HL-60 (cell line): Measurements from ENCODE around the gene BEND5.

ENCODE experiments used
- DNase-seq, 2 experiments: peaks; one replicate each; pipeline ENCODE4 v3.0.0-alpha.2; 2010 to 2020; ENCODE audit warnings: low read depth in 1 of 2, low spot score in 1 of 2
- H3K27ac ChIP-seq: fragments of 250-450 bp; sonication (Bioruptor Pico); replicated peaks from 2 replicates; pipeline ENCODE4 v1.5.1; 2020; ENCODE audit warnings: mild to moderate bottlenecking, moderate library complexity
- H3K27me3 ChIP-seq: fragments of 250-450 bp; sonication (Bioruptor Pico); 2 replicates; pipeline ENCODE4 v1.5.1; 2021; ENCODE audit warnings: mild to moderate bottlenecking, moderate library complexity; ENCODE audit not compliant: insufficient read depth, poor library complexity, severe bottlenecking
- H3K4me3 ChIP-seq: replicated peaks from 2 replicates; pipeline ENCODE4 v1.5.1; 2011; ENCODE audit warnings: mild to moderate bottlenecking, control low read depth, low read length; ENCODE audit not compliant: insufficient read depth
- CTCF ChIP-seq: IDR thresholded peaks from one replicate; pipeline ENCODE4 v1.5.1; 2011; ENCODE audit warnings: low read length, control low read depth, inconsistent platforms; ENCODE audit not compliant: insufficient read depth
- GABPA ChIP-seq: IDR thresholded peaks from 2 replicates; pipeline ENCODE4 v1.6.1; 2012; ENCODE audit warnings: low read depth
- POLR2AphosphoS5 ChIP-seq: IDR thresholded peaks from 2 replicates; pipeline ENCODE4 v1.6.1; 2012; ENCODE audit warnings: low read depth
- SPI1 ChIP-seq: IDR thresholded peaks from 2 replicates; pipeline ENCODE4 v1.6.1; 2012; ENCODE audit warnings: low read depth, mild to moderate bottlenecking, borderline replicate concordance
- TF ChIP-seq, protein P1 (sequence below): IDR thresholded peaks from 2 replicates; pipeline ENCODE4 v1.6.1; 2012; ENCODE audit warnings: low read depth; ENCODE audit not compliant: insufficient replicate concordance

The BEND5 gene

DNA sequence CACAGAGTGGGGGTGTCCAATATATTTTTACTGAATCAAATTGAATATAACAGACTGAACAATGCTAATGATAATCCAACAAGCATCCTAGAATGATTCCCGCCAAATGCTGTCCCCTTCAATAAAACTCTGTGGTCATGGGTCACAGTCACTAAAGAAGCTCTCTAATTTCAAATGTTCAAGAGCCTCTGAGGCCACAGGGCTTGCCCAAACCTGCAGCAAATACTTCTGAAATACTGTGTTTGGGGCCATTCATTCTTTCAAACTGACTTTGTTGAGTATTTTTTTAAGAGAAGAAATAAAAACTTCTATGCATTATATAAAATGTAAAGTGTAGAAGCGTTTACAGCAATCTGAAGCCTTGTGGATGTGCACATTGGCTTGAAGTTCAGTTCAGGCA lies 7.6 kb upstream of the BEND5 start:
- Histone ChIP-seq H3K27me3 (no peaks in the 10 kb centered on the region), H3K27ac (no peak overlapping the region), H3K4me3 (no peak overlapping the region)
- no peak for DNase-seq
- TF ChIP-seq POLR2AphosphoS5 (no peak), SPI1 (no peak), GABPA (no peak), CTCF (no peak)
- TF ChIP-seq, protein P1, sequence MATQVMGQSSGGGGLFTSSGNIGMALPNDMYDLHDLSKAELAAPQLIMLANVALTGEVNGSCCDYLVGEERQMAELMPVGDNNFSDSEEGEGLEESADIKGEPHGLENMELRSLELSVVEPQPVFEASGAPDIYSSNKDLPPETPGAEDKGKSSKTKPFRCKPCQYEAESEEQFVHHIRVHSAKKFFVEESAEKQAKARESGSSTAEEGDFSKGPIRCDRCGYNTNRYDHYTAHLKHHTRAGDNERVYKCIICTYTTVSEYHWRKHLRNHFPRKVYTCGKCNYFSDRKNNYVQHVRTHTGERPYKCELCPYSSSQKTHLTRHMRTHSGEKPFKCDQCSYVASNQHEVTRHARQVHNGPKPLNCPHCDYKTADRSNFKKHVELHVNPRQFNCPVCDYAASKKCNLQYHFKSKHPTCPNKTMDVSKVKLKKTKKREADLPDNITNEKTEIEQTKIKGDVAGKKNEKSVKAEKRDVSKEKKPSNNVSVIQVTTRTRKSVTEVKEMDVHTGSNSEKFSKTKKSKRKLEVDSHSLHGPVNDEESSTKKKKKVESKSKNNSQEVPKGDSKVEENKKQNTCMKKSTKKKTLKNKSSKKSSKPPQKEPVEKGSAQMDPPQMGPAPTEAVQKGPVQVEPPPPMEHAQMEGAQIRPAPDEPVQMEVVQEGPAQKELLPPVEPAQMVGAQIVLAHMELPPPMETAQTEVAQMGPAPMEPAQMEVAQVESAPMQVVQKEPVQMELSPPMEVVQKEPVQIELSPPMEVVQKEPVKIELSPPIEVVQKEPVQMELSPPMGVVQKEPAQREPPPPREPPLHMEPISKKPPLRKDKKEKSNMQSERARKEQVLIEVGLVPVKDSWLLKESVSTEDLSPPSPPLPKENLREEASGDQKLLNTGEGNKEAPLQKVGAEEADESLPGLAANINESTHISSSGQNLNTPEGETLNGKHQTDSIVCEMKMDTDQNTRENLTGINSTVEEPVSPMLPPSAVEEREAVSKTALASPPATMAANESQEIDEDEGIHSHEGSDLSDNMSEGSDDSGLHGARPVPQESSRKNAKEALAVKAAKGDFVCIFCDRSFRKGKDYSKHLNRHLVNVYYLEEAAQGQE, result no peak

DNA sequence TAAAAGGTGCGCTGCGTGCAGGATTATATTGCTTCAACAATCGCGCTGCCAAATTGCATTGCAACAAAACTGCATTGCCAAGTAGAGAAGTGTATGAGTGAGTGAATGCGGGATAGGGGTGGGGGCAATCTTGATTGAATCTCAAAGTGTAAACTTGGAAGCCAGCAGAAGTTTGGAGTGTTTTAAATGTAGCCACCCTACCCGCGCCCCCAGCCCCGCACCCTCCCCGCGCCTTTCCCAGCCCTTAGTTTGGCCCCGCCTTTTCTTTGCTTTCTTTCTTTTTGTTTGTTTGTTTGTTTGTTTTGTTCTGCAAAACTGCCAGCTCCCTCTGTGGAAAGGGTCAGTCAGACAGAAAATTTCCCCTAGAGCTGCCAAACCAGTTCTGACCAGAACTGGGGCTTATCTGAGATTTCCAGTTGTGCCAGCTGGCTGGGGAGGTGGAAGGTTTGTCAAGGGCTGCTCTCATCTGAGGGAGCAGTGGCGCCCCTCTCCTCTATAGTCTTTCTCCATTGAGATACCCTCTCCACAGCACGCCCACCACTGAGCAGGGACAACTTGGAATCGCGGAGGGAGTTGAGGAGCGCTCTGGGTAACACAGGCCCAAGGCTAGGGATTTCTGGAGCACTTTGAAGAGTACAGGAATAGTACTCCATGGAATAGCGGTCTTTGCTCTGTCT lies 666 bp upstream of the BEND5 start:
- Histone ChIP-seq H3K4me3 (peak overlapping the region; percentile 48), H3K27me3 (peaks cover 27% of the 10 kb centered on the region), H3K27ac (no peak overlapping the region)
- TF ChIP-seq, protein P1, result no peak
- TF ChIP-seq GABPA (no peak), POLR2AphosphoS5 (no peak), CTCF (no peak), SPI1 (no peak)
- no peak for DNase-seq

DNA sequence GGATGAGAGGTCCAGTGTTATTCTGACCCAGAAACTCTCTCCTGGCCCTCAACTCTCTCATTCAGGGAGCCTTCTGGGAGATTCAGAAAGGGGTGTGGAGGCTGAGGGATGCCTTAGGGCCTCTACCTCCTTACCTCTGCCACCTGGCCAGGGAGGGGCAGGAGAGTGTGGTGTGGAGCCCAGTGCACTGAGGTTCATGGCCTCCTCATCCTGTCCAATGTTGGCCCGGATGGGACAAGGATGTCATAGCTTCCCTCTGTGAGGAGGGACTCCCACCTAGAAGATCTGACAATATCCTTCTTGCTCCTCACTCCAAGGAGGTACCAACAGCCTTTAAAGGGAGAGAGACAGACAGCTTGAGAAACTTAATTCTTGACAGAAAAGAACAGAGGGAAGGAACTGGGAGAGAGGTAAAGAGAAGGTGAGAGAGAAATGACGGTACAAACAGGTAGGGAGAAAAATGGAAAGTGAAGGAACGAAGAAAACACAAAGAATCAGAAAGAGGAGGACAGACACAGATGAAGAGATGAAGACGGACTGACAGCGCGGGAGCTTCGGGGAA lies 779 bp downstream of the BEND5 start:
- DNase-seq, result no peak
- TF ChIP-seq, protein P1, result no peak
- TF ChIP-seq CTCF (no peak), GABPA (no peak), POLR2AphosphoS5 (no peak), SPI1 (no peak)
- no peak overlapping the region for H3K4me3 ChIP-seq
- peaks cover 27% of the 10 kb centered on the region for H3K27me3 ChIP-seq
- H3K27ac ChIP-seq, result no peak overlapping the region
